Stimulated activated CD8-positive, alpha-beta memory T cell treated with anti-CD3 and anti-CD28 coated beads, Interleukin-4, amount 100 ng/mL, for 1 hour (primary cell): ENCODE measurements around the gene FOXJ3.

ENCODE experiments used
- DNase-seq, 2 donors: peaks; one replicate each; pipeline ENCODE4 v3.0.0-alpha.2; 2020; ENCODE audit warnings: low read depth in 2 of 2, low spot score in 1 of 2

Gene FOXJ3

GRCh38 chr1:42146626-42147320 lies 188.3 kb downstream of the FOXJ3 start:
- DNase-seq = peak; percentile 22 to 38

DNA sequence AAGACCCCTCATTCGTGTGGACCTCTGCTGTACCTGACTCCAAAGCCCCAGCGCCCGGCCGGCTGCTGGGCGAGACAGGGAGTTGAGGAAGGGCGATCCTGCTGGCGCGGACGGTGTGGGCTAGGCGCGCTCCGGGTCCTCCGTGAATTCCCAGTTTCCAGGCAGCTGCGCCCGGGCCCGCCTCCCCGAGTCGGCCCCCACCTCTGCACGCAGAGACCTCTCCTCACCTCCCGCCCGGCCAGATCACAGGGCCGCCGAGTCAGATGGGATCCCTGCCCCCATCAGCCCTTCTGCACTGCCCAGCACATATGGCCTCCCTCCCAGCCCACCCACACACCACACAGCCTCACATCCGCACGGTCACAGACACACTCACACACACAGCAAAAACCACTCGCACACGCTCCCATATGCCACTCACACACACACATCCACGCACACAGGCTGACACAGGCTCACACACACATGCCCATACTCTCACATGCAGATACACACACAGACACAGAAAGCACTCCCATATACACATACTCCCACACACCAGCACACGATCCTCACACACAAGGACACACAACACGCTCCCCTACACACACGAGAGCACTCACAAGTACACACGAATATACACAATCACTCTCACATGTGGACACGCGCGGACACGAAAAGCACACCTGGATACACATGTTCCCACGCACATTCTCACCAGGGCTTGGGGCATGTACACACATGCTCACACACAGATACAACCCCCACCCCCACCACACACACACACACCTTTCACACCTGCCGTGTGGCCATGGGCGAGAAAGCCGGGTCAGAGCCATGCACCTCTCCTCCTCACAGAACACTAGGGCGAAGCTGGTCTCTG lies 189.0 kb downstream of the FOXJ3 start:
- DNase-seq = no peak

- no peak for DNase-seq
Observed at GRCh38 chr1:42145389-42145716, 189.7 kb downstream of the FOXJ3 start.

- no peak for DNase-seq
Observed at GRCh38 chr1:42144711-42145388, 190.2 kb downstream of the FOXJ3 start.

GRCh38 chr1:42143896-42144710 lies 190.9 kb downstream of the FOXJ3 start:
- DNase-seq = no peak

DNA sequence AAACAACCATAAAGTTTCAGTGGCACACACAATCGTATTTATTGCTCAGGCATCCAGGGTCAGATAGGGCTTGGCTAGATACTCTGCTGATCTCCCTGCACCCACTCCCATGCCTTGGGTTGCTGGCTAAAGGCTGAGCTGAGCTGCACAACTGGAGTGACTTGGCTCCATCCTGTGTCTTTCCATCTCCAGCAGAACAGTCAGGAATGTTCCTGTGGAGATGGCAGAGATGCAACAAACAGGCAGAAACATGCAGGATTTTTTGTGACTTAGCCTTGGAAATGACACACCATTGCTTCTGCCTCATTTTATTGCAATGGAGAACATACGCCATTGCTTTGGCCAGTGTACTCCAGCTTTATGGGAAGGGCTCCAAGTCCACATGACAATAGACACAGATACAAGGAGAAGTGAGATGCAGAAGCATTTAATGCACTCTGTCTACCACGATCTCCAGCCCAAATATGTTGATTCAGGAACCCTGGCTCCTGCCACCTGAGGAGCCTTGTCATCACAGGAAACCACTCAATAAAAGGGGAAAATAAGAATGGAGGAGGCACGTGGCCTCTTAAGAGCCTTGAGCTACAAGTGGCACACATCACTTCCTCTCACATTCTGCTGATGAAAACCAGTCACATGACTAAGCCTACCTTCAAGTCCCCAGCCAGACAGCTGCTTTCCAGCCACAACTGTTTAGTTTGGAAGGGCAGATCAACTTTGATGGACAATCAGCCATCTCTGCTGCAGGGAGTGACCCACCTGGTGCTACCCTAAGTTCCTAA lies 191.9 kb downstream of the FOXJ3 start:
- DNase-seq = no peak

GRCh38 chr1:42141978-42142377 lies 193.1 kb downstream of the FOXJ3 start:
- no peak for DNase-seq

DNA sequence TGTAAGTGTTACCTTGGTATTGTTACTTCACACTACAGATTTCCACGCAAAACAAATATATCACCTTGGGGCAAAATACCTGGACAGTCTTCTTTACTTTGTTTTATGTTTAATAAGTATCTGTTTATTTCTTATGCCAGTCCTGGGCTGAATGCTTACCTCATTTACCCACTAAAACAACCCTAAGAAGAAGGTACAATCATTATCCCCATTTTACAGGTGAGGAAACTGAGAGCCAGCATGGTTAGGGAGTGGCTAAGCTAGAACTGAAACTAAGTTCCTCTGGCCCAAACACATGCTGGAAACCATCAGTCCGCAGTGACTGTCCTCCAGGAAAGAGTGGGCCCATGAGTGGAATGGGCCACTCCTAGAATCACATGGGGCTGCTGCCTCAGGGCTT lies 194.8 kb downstream of the FOXJ3 start:
- DNase-seq = no peak

DNA sequence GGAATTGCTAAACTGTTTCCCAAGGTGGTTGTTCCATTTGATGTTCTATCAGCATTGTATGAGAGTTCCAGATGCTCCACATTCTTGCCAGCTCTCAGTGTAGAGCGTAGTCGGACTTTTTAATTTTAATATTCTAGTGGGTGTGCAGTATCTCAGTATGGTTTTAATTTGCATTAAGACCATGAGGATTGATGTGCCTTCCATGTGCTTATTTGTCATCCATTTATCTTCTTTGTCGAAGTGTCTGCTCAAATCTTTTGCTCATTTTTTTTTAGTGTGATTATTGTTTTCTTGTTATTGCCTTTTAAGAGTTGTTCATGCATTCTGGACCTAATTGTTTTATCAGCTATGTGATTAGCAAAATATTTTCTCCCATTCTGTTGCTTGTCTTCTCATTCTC lies 195.6 kb downstream of the FOXJ3 start:
- DNase-seq = no peak

DNA sequence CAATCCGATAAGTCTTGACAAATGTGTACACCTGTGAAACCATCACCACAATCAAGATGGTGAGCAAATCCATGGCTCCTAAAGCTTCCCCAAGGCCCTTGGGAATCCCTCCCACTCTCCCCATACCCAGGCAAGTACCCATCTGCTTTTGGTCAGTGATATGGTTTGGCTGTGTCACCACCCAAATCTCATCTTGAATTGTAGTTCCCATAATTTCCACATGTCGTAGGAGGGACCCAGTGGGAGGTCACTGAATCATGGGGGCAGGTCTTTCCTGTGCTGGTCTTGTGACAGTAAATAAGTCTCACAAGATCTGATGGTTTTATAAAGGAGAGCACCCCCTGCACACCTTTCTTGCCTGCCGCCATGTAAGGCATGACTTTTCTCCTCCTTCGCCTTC lies 196.4 kb downstream of the FOXJ3 start:
- DNase-seq = no peak

DNA sequence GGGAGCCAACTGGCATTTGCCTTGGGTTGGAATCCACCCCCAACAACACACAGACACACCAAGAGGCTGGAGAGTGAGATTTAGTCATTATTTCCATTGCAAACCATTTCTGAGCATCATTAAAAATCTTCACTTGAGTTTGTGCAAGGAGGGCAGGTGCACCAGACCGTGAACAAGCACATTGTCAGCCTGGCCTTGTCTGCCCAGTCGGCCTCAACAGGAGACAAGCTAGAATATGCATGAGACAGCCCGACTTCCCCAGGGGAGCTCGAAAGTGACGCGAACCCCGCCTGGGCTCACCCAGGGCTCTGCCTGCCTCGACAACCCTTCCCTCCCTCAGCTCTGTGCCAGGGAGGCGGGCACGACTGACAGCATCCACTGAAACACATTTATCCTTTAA lies 197.3 kb downstream of the FOXJ3 start:
- DNase-seq = no peak

- DNase-seq = no peak
Observed at GRCh38 chr1:42136466-42136865, 198.6 kb downstream of the FOXJ3 start.

DNA sequence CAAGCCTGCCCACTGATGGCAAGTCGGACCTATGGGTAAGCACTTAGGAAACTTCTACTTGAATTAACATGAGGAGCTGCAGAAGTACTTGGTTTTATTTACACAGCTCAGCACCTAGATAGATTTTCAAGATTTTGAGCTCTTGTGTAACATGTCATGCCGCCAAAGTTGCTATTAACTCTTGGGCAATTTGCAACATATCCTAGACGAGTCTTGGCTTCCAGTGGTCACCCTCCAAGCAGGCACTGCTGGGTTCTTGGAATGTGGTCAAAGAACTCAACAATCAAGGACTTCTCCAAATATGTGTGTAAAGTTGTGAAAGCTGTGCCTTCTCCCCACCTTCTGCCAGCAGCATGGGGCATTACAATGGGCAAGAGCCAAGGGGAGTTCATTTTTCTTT lies 199.6 kb downstream of the FOXJ3 start:
- no peak for DNase-seq

- DNase-seq = no peak
Observed at GRCh38 chr1:42133809-42134526, 201.1 kb downstream of the FOXJ3 start.

DNA sequence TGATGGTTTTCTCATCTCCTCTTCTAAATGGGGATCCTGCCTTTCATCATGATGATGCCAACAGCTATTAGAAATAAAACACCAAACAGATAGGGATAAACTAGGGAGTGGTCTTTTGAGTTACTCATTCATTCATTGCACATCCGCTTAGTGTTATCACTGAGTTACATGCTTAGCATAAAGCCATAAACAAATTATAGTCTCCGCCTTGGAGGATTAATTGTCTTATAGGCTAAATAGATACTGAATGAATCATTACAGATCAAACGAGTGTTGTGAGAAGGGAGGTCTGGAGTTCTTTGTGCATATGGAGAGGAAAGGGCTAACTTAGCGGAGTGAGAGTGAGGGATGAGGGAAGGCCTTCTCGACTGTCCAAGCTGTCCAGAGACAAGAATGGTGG lies 201.6 kb downstream of the FOXJ3 start:
- DNase-seq = no peak

DNA sequence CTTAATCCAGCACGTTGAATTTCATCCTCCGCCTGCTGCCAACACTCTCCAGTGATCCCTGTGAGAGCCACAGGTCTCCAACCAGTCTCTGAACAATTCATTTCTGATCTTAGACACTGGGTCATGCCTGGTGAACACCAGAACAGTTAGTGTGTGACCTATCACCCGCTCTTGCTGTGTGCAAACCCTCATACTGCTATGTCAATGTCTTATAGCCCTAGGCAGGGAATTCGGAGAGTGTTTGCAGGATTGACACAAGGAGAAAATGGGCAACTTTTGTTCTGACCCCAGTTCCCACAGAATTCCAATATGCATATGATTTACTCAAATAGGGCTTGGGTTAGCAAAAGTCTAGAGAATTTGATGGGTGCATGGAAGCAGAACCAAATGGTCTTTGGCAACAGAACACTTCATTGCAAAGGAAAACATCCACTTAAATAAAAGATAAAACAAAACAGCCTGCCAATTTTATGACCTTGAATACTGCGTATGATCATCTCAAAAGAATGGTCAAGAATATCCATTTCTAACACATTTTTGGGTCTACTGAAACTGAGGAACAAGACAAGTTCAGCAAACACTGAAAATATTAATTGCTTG lies 204.9 kb downstream of the FOXJ3 start:
- DNase-seq = no peak

- DNase-seq = no peak
Observed at GRCh38 chr1:42128964-42129363, 206.1 kb downstream of the FOXJ3 start.

DNA sequence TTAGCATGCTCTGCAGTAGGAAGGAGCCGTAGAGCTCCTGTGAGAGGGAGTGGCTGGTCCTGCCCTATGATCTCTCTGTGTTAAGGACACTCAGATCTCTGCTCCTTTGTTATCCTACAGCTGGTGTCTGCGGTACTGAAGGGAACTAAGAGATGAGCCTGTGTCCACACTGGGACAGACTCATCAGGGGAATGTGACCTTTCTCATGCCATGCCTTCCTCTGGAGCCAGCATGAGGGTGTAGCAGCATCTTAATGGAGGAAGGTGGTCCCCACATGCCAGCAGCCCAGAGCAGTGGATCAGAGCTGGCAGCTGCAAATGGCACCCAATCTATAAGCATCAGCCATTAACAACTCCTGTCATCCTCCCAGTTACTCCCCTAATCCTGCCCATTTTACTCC lies 206.5 kb downstream of the FOXJ3 start:
- DNase-seq = no peak

- no peak for DNase-seq
Observed at GRCh38 chr1:42127767-42128166, 207.3 kb downstream of the FOXJ3 start.
